HG03442 (cell line): ENCODE data around the gene E2F2.

ENCODE experiments used
- ATAC-seq: cut with Tn5 transposase; IDR thresholded peaks from one replicate; pipeline ENCODE4 v1.9.1; 2021; ENCODE audit warnings: mild to moderate bottlenecking, moderate library complexity; ENCODE audit not compliant: unreplicated experiment

E2F2 gene

GRCh38 chr1:23489842-23490241 is 41.2 kb downstream of the E2F2 start:
- ATAC-seq = no peak

- no peak for ATAC-seq
These were observed 46.1 kb downstream of the E2F2 start for GRCh38 chr1:23485002-23485332.

- peak; percentile 41 for ATAC-seq
These were observed 46.6 kb downstream of the E2F2 start for GRCh38 chr1:23484253-23485001.

- ATAC-seq = peak; percentile 4
These were observed 47.4 kb downstream of the E2F2 start, which contains the start of gene ASAP3 for GRCh38 chr1:23483321-23484252. Gene ASAP3, minus strand, starts transcription at chr1:23484179. Its CDS starts 46 bp downstream, at chr1:23484133.

- ATAC-seq = no peak
These were observed 49.1 kb downstream of the E2F2 start for GRCh38 chr1:23481904-23482303.

GRCh38 chr1:23481026-23481597 is 49.9 kb downstream of the E2F2 start:
- ATAC-seq = no peak

GRCh38 chr1:23480187-23481025 is 50.6 kb downstream of the E2F2 start:
- ATAC-seq = no peak

- ATAC-seq = no peak
These were observed 51.4 kb downstream of the E2F2 start for GRCh38 chr1:23479666-23479941.

GRCh38 chr1:23478896-23479665 is 52.0 kb downstream of the E2F2 start:
- no peak for ATAC-seq

GRCh38 chr1:23477359-23478144 is 53.5 kb downstream of the E2F2 start:
- ATAC-seq = no peak

GRCh38 chr1:23475641-23476040 is 55.4 kb downstream of the E2F2 start:
- no peak for ATAC-seq

GRCh38 chr1:23475134-23475628 is 55.9 kb downstream of the E2F2 start:
- ATAC-seq = no peak

- no peak for ATAC-seq
These were observed 57.8 kb downstream of the E2F2 start for GRCh38 chr1:23473037-23473800.

- ATAC-seq = no peak
These were observed 58.5 kb downstream of the E2F2 start for GRCh38 chr1:23472351-23473036.

GRCh38 chr1:23471473-23472075 is 59.5 kb downstream of the E2F2 start:
- ATAC-seq = no peak

GRCh38 chr1:23470282-23471070 is 60.6 kb downstream of the E2F2 start:
- ATAC-seq = no peak
